AG09319 (cell line): ENCODE results near the gene INTS11.

Experiments used
- DNase-seq: peaks from one replicate; pipeline ENCODE4 v3.0.0-alpha.2; 2010; ENCODE audit warnings: low read depth; ENCODE audit errors: extremely low read depth
- TF ChIP-seq, protein P1 (sequence below): IDR thresholded peaks from 2 replicates; pipeline ENCODE4 v1.5.1; 2011; ENCODE audit warnings: low read depth, mild to moderate bottlenecking, inconsistent platforms, low read length, moderate library complexity

INTS11 gene

GRCh38 chr1:1279028-1279427, 45.4 kb downstream of the INTS11 start:
- TF ChIP-seq, protein P1, sequence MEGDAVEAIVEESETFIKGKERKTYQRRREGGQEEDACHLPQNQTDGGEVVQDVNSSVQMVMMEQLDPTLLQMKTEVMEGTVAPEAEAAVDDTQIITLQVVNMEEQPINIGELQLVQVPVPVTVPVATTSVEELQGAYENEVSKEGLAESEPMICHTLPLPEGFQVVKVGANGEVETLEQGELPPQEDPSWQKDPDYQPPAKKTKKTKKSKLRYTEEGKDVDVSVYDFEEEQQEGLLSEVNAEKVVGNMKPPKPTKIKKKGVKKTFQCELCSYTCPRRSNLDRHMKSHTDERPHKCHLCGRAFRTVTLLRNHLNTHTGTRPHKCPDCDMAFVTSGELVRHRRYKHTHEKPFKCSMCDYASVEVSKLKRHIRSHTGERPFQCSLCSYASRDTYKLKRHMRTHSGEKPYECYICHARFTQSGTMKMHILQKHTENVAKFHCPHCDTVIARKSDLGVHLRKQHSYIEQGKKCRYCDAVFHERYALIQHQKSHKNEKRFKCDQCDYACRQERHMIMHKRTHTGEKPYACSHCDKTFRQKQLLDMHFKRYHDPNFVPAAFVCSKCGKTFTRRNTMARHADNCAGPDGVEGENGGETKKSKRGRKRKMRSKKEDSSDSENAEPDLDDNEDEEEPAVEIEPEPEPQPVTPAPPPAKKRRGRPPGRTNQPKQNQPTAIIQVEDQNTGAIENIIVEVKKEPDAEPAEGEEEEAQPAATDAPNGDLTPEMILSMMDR, result no peak
- DNase-seq, result no peak

DNA sequence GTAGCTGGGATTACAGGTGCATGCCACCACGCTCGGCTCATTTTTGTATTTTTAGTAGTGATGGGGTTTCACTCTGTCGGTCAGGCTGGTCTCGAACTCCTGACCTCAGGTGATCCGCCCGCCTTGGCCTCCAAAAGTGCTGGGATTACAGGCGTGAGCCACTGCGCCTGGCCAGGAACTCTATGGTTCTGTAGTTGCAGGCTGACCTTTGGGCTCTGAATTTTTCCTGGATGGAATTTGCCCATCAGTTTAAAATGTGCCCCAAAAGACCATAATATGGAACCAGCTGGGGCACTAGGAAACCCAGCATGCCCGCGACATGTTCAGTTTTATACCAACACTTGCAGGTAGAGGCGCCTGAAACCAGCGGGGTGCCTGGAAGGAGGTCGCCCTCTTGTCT, 45.8 kb downstream of the INTS11 start:
- no peak for DNase-seq
- TF ChIP-seq, protein P1, result no peak

GRCh38 chr1:1275836-1276235, 48.6 kb downstream of the INTS11 start:
- DNase-seq, result no peak
- TF ChIP-seq, protein P1, result no peak

DNA sequence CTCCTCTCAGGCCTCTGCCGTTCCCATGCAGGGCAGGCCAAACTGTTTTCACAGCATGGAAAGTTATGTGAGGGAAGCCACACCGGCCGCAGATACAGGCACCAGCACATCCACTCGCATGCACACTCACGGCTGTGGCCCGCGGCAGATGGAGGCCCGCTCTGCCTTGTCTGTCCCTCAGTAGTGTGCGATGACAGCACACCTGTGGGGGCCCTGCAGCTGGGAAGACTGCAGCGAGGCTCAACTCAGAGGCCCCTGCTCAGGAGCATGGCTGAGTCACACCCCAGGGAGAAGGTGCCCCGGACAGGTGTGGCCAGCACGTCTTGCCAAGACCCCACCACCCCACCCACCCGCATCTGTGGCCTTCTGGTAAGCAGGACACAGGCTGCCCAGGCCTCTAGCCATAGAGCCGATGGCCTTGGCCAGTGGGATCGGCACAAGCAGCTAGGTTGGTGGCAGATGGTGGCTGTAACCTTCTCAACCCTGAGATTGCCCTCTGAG, 49.5 kb downstream of the INTS11 start:
- TF ChIP-seq, protein P1, result no peak
- DNase-seq, result no peak

- DNase-seq, result no peak
- TF ChIP-seq, protein P1, result no peak
These were observed 50.0 kb downstream of the INTS11 start for GRCh38 chr1:1274299-1274930.

DNA sequence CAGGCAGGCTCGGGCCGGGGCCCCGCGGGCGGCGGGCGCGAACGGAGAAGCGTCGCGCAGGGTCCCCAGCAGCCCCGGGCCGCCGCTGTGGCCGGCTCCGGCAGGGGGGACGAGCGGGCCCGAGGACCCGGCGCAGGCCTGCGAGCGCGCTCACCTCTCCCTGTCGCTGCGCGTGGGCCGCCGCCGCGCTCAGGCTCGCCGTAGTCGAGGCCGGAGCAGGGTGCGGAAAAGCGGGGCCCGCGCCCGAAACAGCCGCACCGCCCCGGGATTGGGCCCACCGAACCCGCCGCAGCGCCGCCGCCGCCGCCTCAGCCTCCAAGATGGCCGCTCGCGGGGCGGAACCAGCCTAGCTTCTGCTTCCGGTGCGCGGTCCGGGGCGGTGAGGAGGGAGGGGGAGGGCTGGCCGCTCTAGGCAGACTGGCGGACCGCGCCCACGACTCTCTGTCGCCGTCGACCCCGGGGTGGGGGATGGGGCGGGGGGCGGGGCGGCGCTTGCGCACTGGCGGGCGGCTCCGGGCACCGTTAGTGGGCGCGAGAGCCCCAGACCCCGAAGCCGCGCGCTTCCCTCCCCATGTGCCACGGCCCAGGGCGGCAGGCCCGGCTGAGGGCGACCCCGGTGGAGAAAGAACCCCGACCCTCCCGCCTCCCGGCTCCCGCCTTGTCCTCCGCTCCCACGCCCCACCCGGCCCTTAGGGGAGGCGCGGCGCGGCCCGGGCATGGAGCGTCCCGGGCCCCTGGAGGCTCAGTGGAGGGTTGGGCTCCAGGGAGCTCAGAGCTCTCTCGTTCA, 50.8 kb downstream of the INTS11 start, which contains the start of gene UBE2J2:
TSS of gene UBE2J2 (minus strand) at position 343 of the 787 bp plus-strand sequence. CDS start 5,862 bp downstream, outside the sequence.
- peak; percentile 86 for DNase-seq
- TF ChIP-seq, protein P1, result no peak

DNA sequence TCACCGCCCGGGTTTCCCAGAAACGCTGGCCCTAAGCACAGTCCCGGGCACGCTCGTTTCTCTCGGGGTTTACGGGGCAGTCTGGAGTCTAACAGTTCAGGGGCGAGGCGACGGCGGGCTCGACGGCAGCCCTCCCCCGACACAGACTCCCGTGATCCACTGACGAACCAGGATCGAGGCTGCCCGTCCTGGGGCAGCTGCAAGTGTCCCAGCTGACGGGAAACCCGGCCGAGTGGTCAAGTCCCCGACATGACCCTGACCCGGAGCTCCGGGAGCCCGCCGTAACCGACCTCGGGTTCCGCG, 51.3 kb downstream of the INTS11 start:
- DNase-seq, result no peak

More for the DNA sequence above, 51.3 kb downstream of the INTS11 start:
- TF ChIP-seq, protein P1, result no peak
